KMS-11 (cell line): Measurements from ENCODE around the gene ZBTB7C.

Experiments
- H2AFZ ChIP-seq: fragments of 200-600 bp; sonication (generic); 2 replicates; pipeline ENCODE4 v1.6.1; 2016; ENCODE audit warnings: antibody characterized with exemption, mixed run types, low read depth
- H3K27ac ChIP-seq: fragments of 200-600 bp; sonication (generic); 2 replicates; pipeline ENCODE4 v1.6.1; 2016; ENCODE audit warnings: mild to moderate bottlenecking, mixed run types
- H3K27me3 ChIP-seq: fragments of 200-600 bp; sonication (generic); 2 replicates; pipeline ENCODE4 v1.6.1; 2017; ENCODE audit warnings: mild to moderate bottlenecking, low read depth, mixed run types, moderate library complexity; ENCODE audit not compliant: insufficient read depth
- H3K36me3 ChIP-seq: fragments of 200-600 bp; sonication (generic); 2 replicates; pipeline ENCODE4 v1.6.1; 2017; ENCODE audit warnings: mild to moderate bottlenecking, mixed run types; ENCODE audit not compliant: insufficient read depth
- H3K4me1 ChIP-seq: fragments of 200-600 bp; sonication (generic); 2 replicates; pipeline ENCODE4 v1.6.1; 2016; ENCODE audit warnings: mild to moderate bottlenecking, low read depth, mixed run types; ENCODE audit not compliant: poor library complexity, severe bottlenecking
- H3K4me2 ChIP-seq: fragments of 200-600 bp; sonication (generic); 2 replicates; pipeline ENCODE4 v1.7.0; 2016; ENCODE audit warnings: mild to moderate bottlenecking, mixed run types
- H3K4me3 ChIP-seq: fragments of 200-600 bp; sonication (generic); IDR thresholded peaks from 2 replicates; pipeline ENCODE4 v1.6.1; 2017; ENCODE audit warnings: low read depth, low read length, mixed read lengths; ENCODE audit not compliant: insufficient read depth
- H3K79me2 ChIP-seq: fragments of 200-600 bp; sonication (generic); 2 replicates; pipeline ENCODE4 v1.6.1; 2016; ENCODE audit warnings: low read depth, mixed run types; ENCODE audit not compliant: insufficient read depth
- H3K9ac ChIP-seq: fragments of 200-600 bp; sonication (generic); 2 replicates; pipeline ENCODE4 v1.6.1; 2016; ENCODE audit warnings: mild to moderate bottlenecking, mixed run types
- H4K20me1 ChIP-seq: fragments of 200-600 bp; sonication (generic); 2 replicates; pipeline ENCODE4 v1.6.1; 2016; ENCODE audit warnings: mild to moderate bottlenecking, mixed run types; ENCODE audit not compliant: insufficient read depth
- CTCF ChIP-seq: fragments of 200-600 bp; sonication (generic); conservative IDR thresholded peaks from 2 replicates; pipeline ENCODE4 v1.6.1; 2017; ENCODE audit warnings: low read depth, mild to moderate bottlenecking, antibody characterized with exemption, low read length, moderate library complexity, mixed read lengths

Gene ZBTB7C

GRCh38 chr18:48193521-48194492 is 215.4 kb downstream of the ZBTB7C start:
- Histone ChIP-seq H3K4me1 (no peaks in the 10 kb centered on the region), H4K20me1 (no peaks in the 10 kb centered on the region), H3K4me2 (no peak overlapping the region), H3K9ac (no peak overlapping the region), H2AFZ (no peak overlapping the region), H3K36me3 (no peaks in the 10 kb centered on the region), H3K4me3 (no peak overlapping the region), H3K27ac (no peak overlapping the region), H3K27me3 (no peaks in the 10 kb centered on the region), H3K79me2 (no peaks in the 10 kb centered on the region)
- TF ChIP-seq CTCF: no peak

GRCh38 chr18:48192542-48192941 is 216.6 kb downstream of the ZBTB7C start:
- TF ChIP-seq CTCF: no peak
- H3K27me3 ChIP-seq: no peaks in the 10 kb centered on the region
- no peak overlapping the region for H3K27ac ChIP-seq
- H3K4me2 ChIP-seq: no peak overlapping the region
- no peaks in the 10 kb centered on the region for H3K4me1 ChIP-seq
- no peaks in the 10 kb centered on the region for H3K36me3 ChIP-seq
- H4K20me1 ChIP-seq: no peaks in the 10 kb centered on the region
- H2AFZ ChIP-seq: no peak overlapping the region
- H3K79me2 ChIP-seq: no peaks in the 10 kb centered on the region
- no peak overlapping the region for H3K9ac ChIP-seq
- no peak overlapping the region for H3K4me3 ChIP-seq

GRCh38 chr18:48191494-48191893 is 217.7 kb downstream of the ZBTB7C start:
- Histone ChIP-seq H3K9ac (no peak overlapping the region), H3K79me2 (no peaks in the 10 kb centered on the region), H2AFZ (no peak overlapping the region), H4K20me1 (no peaks in the 10 kb centered on the region), H3K27me3 (no peaks in the 10 kb centered on the region), H3K36me3 (no peaks in the 10 kb centered on the region), H3K4me2 (no peak overlapping the region), H3K4me1 (no peaks in the 10 kb centered on the region), H3K27ac (no peak overlapping the region), H3K4me3 (no peak overlapping the region)
- no peak for TF ChIP-seq CTCF

DNA sequence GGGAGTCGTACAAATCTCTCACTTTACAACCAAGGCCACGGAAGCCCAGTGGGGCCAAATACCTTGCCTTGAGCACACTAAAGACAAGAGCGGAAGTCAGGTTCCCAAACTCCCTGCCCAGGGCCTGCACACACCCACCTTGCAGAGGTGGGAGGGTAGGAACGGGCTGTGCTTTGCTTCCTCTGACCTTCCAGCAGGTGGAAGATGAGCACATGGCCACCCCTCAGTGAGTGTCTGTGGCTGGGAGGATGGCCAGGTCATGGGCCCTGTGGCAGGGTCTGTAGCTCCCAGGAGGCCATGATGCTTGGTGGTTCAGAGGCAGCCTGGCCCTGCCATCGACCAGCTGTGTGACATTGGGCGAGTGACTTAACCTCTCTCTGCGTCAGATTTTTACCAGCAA is 218.2 kb downstream of the ZBTB7C start:
- Histone ChIP-seq H3K36me3 (no peaks in the 10 kb centered on the region), H3K4me1 (no peaks in the 10 kb centered on the region), H3K27ac (no peak overlapping the region), H3K4me2 (no peak overlapping the region), H3K4me3 (no peak overlapping the region), H2AFZ (no peak overlapping the region), H3K79me2 (no peaks in the 10 kb centered on the region), H3K9ac (no peak overlapping the region), H3K27me3 (no peaks in the 10 kb centered on the region), H4K20me1 (no peaks in the 10 kb centered on the region)
- no peak for TF ChIP-seq CTCF
